ENCODE measurements around the gene TNFAIP3.

The TNFAIP3 gene

GRCh38 chr6:137927777-137928218, 60.7 kb downstream of the TNFAIP3 start:
- peak; percentile 47 for DNase-seq

GRCh38 chr6:137928286-137928685, 61.2 kb downstream of the TNFAIP3 start:
- DNase-seq, result no peak

GRCh38 chr6:137931849-137932465, 64.9 kb downstream of the TNFAIP3 start:
- no peak for DNase-seq
